Measurements from ENCODE around the gene FGFR3. TPM values are rescaled to one million over a fixed set of nuclear protein-coding genes. Genes with fewer than 3 reads are reported as not detected.

Gene FGFR3
- total RNA-seq, 1 donor from 2014 or later, result 44.3 TPM

GRCh38 chr4:1783970-1784369, 9.1 kb upstream of the FGFR3 start:
- no peak for DNase-seq (ENCODE audit: extremely low spot score, unreplicated experiment)
- no peak overlapping the region for H3K27ac Mint-ChIP-seq
- no peak overlapping the region for H3K4me3 Mint-ChIP-seq
- no peaks in the 10 kb centered on the region for H3K27me3 Mint-ChIP-seq
- no peaks in the 10 kb centered on the region for H3K9me3 Mint-ChIP-seq
- no peaks in the 10 kb centered on the region for H3K36me3 Mint-ChIP-seq
- TF ChIP-seq CTCF (conservative IDR thresholded peaks at IDR 0.05), result no peak
- H3K4me1 Mint-ChIP-seq (ENCODE audit: unreplicated experiment), result peaks cover 4% of the 10 kb centered on the region

- H3K27me3 Mint-ChIP-seq, result no peaks in the 10 kb centered on the region
- H3K9me3 Mint-ChIP-seq, result no peaks in the 10 kb centered on the region
- TF ChIP-seq CTCF (conservative IDR thresholded peaks at IDR 0.05), result no peak
- no peak for DNase-seq (ENCODE audit: extremely low spot score, unreplicated experiment)
- H3K36me3 Mint-ChIP-seq, result no peaks in the 10 kb centered on the region
- no peak overlapping the region for H3K27ac Mint-ChIP-seq
- no peak overlapping the region for H3K4me3 Mint-ChIP-seq
- H3K4me1 Mint-ChIP-seq (ENCODE audit: unreplicated experiment), result peaks cover 4% of the 10 kb centered on the region
Measured at GRCh38 chr4:1784395-1784788, 8.7 kb upstream of the FGFR3 start.

GRCh38 chr4:1784789-1785591, 8.1 kb upstream of the FGFR3 start:
- Mint-ChIP-seq H3K36me3 (no peaks in the 10 kb centered on the region), H3K9me3 (no peaks in the 10 kb centered on the region), H3K4me3 (no peak overlapping the region), H3K27me3 (no peaks in the 10 kb centered on the region), H3K4me1 (ENCODE audit: unreplicated experiment) (peaks cover 4% of the 10 kb centered on the region), H3K27ac (no peak overlapping the region)
- TF ChIP-seq CTCF (conservative IDR thresholded peaks at IDR 0.05), result no peak
- no peak for DNase-seq (ENCODE audit: extremely low spot score, unreplicated experiment)

GRCh38 chr4:1785592-1785991, 7.5 kb upstream of the FGFR3 start:
- Mint-ChIP-seq H3K4me1 (ENCODE audit: unreplicated experiment) (peaks cover 4% of the 10 kb centered on the region), H3K27ac (no peak overlapping the region), H3K36me3 (no peaks in the 10 kb centered on the region), H3K9me3 (no peaks in the 10 kb centered on the region), H3K4me3 (no peak overlapping the region), H3K27me3 (peaks cover 6% of the 10 kb centered on the region)
- no peak for DNase-seq (ENCODE audit: extremely low spot score, unreplicated experiment)
- no peak for TF ChIP-seq CTCF (conservative IDR thresholded peaks at IDR 0.05)

- H3K4me1 Mint-ChIP-seq (ENCODE audit: unreplicated experiment), result peaks cover 4% of the 10 kb centered on the region
- H3K4me3 Mint-ChIP-seq, result no peak overlapping the region
- no peaks in the 10 kb centered on the region for H3K36me3 Mint-ChIP-seq
- H3K27ac Mint-ChIP-seq, result no peak overlapping the region
- no peak for DNase-seq (ENCODE audit: extremely low spot score, unreplicated experiment)
- H3K9me3 Mint-ChIP-seq, result no peaks in the 10 kb centered on the region
- H3K27me3 Mint-ChIP-seq, result peaks cover 9% of the 10 kb centered on the region
- TF ChIP-seq CTCF (conservative IDR thresholded peaks at IDR 0.05), result no peak
Measured at GRCh38 chr4:1786544-1787362, 6.3 kb upstream of the FGFR3 start.
